ENCODE results near the gene CHERP.

The CHERP gene

GRCh38 chr19:16540948-16541347 lies 1.3 kb downstream of the CHERP start:
- no peak for DNase-seq

GRCh38 chr19:16537111-16537510 lies 5.1 kb downstream of the CHERP start:
- DNase-seq, result no peak

GRCh38 chr19:16536130-16536529 lies 6.1 kb downstream of the CHERP start:
- DNase-seq, result no peak

GRCh38 chr19:16535381-16535780 lies 6.9 kb downstream of the CHERP start:
- no peak for DNase-seq

GRCh38 chr19:16532440-16533234 lies 9.6 kb downstream of the CHERP start:
- no peak for DNase-seq

GRCh38 chr19:16531380-16531669 lies 10.9 kb downstream of the CHERP start:
- no peak for DNase-seq

- DNase-seq, result no peak
Measured at GRCh38 chr19:16530540-16531379, 11.5 kb downstream of the CHERP start.

- DNase-seq, result no peak
Measured at GRCh38 chr19:16529466-16530144, 12.6 kb downstream of the CHERP start.

GRCh38 chr19:16527971-16528521 lies 14.2 kb downstream of the CHERP start:
- DNase-seq, result no peak

GRCh38 chr19:16527334-16527935 lies 14.8 kb downstream of the CHERP start:
- no peak for DNase-seq

- DNase-seq, result no peak
Measured at GRCh38 chr19:16525751-16526481, 16.3 kb downstream of the CHERP start.

GRCh38 chr19:16524991-16525734 lies 17.1 kb downstream of the CHERP start:
- DNase-seq, result no peak

GRCh38 chr19:16522559-16523377 lies 19.5 kb downstream of the CHERP start:
- no peak for DNase-seq

- no peak for DNase-seq
Measured at GRCh38 chr19:16521715-16522289, 20.4 kb downstream of the CHERP start.

GRCh38 chr19:16520986-16521624 lies 21.1 kb downstream of the CHERP start:
- DNase-seq, result no peak

GRCh38 chr19:16520074-16520973 lies 21.9 kb downstream of the CHERP start:
- DNase-seq, result no peak

GRCh38 chr19:16519230-16519687 lies 23.0 kb downstream of the CHERP start:
- DNase-seq, result no peak

- no peak for DNase-seq
Measured at GRCh38 chr19:16518483-16519229, 23.6 kb downstream of the CHERP start.

Data from NCI-H1694 (cell line).